NB4 (cell line): ENCODE measurements around the gene QSER1.

ENCODE experiments used
- MAX ChIP-seq: IDR thresholded peaks from 2 replicates; pipeline ENCODE4 v1.6.1; 2011; ENCODE audit warnings: low read depth, low read length
- POLR2A ChIP-seq: IDR thresholded peaks from 2 replicates; pipeline ENCODE4 v1.6.1; 2011; ENCODE audit warnings: mild to moderate bottlenecking; ENCODE audit not compliant: insufficient read length; ENCODE audit errors: extremely low read depth
- TF ChIP-seq, protein P1 (sequence below): IDR thresholded peaks from one replicate; pipeline ENCODE4 v1.5.1; 2012; ENCODE audit warnings: low read depth, low read length

DNA sequence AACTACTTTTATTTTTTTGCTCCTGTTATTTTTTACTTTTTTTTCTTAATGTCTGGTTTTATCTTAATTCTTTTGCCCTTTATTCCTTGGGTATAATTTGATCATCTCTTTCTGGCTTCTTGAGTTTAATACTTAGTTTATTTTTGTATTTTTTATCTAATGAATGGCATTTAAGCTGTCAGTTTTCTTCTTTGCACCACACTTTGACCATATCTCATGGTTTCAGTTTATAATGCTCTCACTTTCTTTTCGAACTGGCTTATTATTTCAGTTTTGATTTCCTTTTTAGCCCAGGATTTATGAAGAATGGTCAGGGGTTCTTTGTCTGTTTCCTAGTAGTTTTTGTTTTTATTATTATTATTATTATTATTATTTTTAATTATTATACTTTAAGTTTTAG, 48.3 kb downstream of the QSER1 start:
- TF ChIP-seq, protein P1, sequence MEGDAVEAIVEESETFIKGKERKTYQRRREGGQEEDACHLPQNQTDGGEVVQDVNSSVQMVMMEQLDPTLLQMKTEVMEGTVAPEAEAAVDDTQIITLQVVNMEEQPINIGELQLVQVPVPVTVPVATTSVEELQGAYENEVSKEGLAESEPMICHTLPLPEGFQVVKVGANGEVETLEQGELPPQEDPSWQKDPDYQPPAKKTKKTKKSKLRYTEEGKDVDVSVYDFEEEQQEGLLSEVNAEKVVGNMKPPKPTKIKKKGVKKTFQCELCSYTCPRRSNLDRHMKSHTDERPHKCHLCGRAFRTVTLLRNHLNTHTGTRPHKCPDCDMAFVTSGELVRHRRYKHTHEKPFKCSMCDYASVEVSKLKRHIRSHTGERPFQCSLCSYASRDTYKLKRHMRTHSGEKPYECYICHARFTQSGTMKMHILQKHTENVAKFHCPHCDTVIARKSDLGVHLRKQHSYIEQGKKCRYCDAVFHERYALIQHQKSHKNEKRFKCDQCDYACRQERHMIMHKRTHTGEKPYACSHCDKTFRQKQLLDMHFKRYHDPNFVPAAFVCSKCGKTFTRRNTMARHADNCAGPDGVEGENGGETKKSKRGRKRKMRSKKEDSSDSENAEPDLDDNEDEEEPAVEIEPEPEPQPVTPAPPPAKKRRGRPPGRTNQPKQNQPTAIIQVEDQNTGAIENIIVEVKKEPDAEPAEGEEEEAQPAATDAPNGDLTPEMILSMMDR: no peak
- TF ChIP-seq POLR2A (no peak), MAX (no peak)
